K562 (cell line): ENCODE measurements around the gene SMCHD1. TPM values are rescaled to one million over a fixed set of nuclear protein-coding genes. Genes with fewer than 3 reads are reported as not detected.

ENCODE experiments used
- CBX3 ChIP-seq, 2 experiments: IDR thresholded peaks; 1 replicate in 1 of 2; 2 replicates in 1 of 2; pipeline ENCODE4 v1.6.1; 2012; ENCODE audit warnings: inconsistent platforms in 2 of 2, low read length in 2 of 2, borderline replicate concordance in 1 of 2, control low read depth in 1 of 2
- CSDE1 ChIP-seq, 2 experiments: fragments of 450-650 bp; IDR thresholded peaks; 2 replicates each; pipeline ENCODE4 v1.6.1; 2016; ENCODE audit warnings: mild to moderate bottlenecking in 1 of 2
- ETV6 ChIP-seq, 3 experiments: fragments of 150-350 bp in 1 of 3; sonication (generic) in 1 of 3; formaldehyde crosslinking in 1 of 3; IDR thresholded peaks; 2 replicates each; pipeline versions ENCODE4 v1.6.1 to v1.8.0; 2014 to 2022; ENCODE audit warnings: borderline replicate concordance in 2 of 3, low read depth in 2 of 3, antibody characterized with exemption in 1 of 3, low read length in 1 of 3, mild to moderate bottlenecking in 1 of 3, missing genetic modification reagents in 1 of 3
- GATAD2B ChIP-seq: fragments of 450-650 bp; IDR thresholded peaks from 2 replicates; pipeline ENCODE4 v1.6.1; 2017; ENCODE audit warnings: mild to moderate bottlenecking, borderline replicate concordance
- HDAC8 ChIP-seq: fragments of 450-650 bp; IDR thresholded peaks from 2 replicates; pipeline ENCODE4 v1.6.1; 2016; ENCODE audit warnings: mild to moderate bottlenecking, missing genetic modification characterization, moderate library complexity, missing compliant biosample characterization
- MCM5 ChIP-seq: fragments of 450-650 bp; IDR thresholded peaks from 2 replicates; pipeline ENCODE4 v1.6.1; 2016; ENCODE audit warnings: low read depth
- MEF2D ChIP-seq: conservative IDR thresholded peaks from 2 replicates; pipeline ENCODE4 v1.6.1; 2016; ENCODE audit warnings: low read depth, missing genetic modification characterization, missing compliant biosample characterization
- PHF21A ChIP-seq: fragments of 450-650 bp; IDR thresholded peaks from 2 replicates; pipeline ENCODE4 v1.6.1; 2017; ENCODE audit warnings: low read depth, borderline replicate concordance
- SIN3A ChIP-seq, 2 experiments: fragments of 150-350 bp in 1 of 2; IDR thresholded peaks; 2 replicates each; pipeline ENCODE4 v1.6.1; 2011 to 2016; ENCODE audit warnings: borderline replicate concordance in 2 of 2, low read depth in 2 of 2, low read length in 2 of 2, mild to moderate bottlenecking in 2 of 2, moderate library complexity in 2 of 2; ENCODE audit not compliant: control insufficient read depth in 1 of 2
- SMAD4 ChIP-seq: fragments of 250-450 bp; sonication (Bioruptor Pico); conservative IDR thresholded peaks from 2 replicates; pipeline ENCODE4 v1.8.0; 2021; ENCODE audit warnings: inconsistent platforms, mild to moderate bottlenecking, moderate library complexity
- ZC3H11A ChIP-seq: IDR thresholded peaks from 2 replicates; pipeline ENCODE4 v1.6.1; 2012; ENCODE audit warnings: low read depth, low read length, improper control_type of control experiment
- polyA plus RNA-seq, 8 experiments: library from polyadenylated mRNA; depleted of rRNA in 4 of 8; stranded (reverse) in 5 of 8; unstranded in 3 of 8; fragments of >200 nt; fragmentation: Nextera tagmentation in 2 of 8; fragmentation: Illumina TruSeq in 1 of 8; extraction: Ambion mirVana in 2 of 8; extraction: Trizol in 1 of 8; gene quantifications; 2 replicates each; pipeline versions ENCODE4 v1.2.1 to v1.2.3, GENCODE V29; 2011 to 2014; ENCODE audit warnings: inconsistent platforms in 1 of 8, missing spikeins in 1 of 8
- small RNA-seq: library from RNA; depleted of rRNA; stranded (forward); fragments of <200 nt; gene quantifications from one replicate; pipeline ENCODE3, GENCODE V24; 2014
- total RNA-seq, 7 experiments: library from RNA; depleted of rRNA in 6 of 7; stranded (reverse); fragments of >200 nt in 6 of 7; fragmentation: Illumina TruSeq in 2 of 7; extraction: Trizol in 2 of 7; gene quantifications; 2 replicates each; pipeline versions ENCODE4 v1.2.1 to v1.2.3, GENCODE V29; 2011 to 2021; ENCODE audit warnings: low replicate concordance in 1 of 7
- TF ChIP-seq, protein P1 (sequence below): sonication (generic); formaldehyde crosslinking; IDR thresholded peaks from 2 replicates; pipeline ENCODE4 v1.8.1; 2023; ENCODE audit warnings: mild to moderate bottlenecking, missing genetic modification reagents
- TF ChIP-seq, protein P2 (sequence below): fragments of 250-450 bp; sonication (Bioruptor Pico); IDR thresholded peaks from 2 replicates; pipeline ENCODE4 v1.4.0; 2020; ENCODE audit warnings: mild to moderate bottlenecking

Gene SMCHD1
- total and polyA plus RNA-seq, 9 of the 15 experiments (the other 6 are each of a cell fraction or from before 2014, with no cell fraction given) = 6.3 to 144 (median 72.7) TPM

DNA sequence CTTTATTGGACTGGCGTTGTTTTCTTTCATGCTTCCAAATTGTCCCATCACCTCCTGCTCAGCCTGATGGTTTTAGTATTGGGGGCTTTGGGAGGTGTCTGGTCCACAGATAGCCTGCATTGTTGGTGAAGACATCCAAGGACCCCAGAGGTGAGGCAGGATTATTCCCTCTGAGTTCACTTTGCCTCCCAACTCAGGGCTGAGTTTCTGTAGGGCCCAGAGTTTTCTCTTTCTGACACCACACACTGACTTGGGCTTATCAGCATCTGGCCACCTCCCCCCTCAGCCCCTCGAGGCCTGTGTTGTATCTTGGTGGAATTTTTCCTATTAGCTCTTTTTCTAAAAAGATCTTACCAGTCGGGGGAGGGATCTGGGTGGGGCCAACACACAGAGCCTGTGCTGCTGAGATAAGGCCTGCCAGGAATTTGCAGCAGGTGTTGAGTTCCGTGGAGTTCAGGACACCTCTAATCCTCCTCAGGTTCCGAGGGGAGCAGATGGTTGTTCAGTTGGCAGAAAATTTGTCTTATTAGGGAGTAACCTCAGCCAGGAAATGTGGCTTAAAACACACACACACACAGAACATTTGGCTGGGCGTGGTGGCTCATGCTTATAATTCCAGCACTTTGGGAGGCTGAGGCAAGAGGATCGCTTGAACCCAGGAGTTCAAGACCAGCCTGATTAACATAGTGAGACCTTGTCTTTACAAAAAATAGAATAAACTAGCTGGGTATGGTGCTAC is 198.6 kb downstream of the SMCHD1 start (continued):
- TF ChIP-seq MCM5 = no peak
- TF ChIP-seq MEF2D (tag) = no peak
- TF ChIP-seq, protein P1, sequence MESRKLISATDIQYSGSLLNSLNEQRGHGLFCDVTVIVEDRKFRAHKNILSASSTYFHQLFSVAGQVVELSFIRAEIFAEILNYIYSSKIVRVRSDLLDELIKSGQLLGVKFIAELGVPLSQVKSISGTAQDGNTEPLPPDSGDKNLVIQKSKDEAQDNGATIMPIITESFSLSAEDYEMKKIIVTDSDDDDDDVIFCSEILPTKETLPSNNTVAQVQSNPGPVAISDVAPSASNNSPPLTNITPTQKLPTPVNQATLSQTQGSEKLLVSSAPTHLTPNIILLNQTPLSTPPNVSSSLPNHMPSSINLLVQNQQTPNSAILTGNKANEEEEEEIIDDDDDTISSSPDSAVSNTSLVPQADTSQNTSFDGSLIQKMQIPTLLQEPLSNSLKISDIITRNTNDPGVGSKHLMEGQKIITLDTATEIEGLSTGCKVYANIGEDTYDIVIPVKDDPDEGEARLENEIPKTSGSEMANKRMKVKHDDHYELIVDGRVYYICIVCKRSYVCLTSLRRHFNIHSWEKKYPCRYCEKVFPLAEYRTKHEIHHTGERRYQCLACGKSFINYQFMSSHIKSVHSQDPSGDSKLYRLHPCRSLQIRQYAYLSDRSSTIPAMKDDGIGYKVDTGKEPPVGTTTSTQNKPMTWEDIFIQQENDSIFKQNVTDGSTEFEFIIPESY (CRISPR knock-in tag) = peak; percentile 28; the same call in 1 of the 2 replicates
- TF ChIP-seq CBX3 (IDR thresholded peaks at IDR 0.05; ENCODE audit: borderline replicate concordance in 1 of 2, low read length in 2 of 2) = peak in 1 of 2 experiments; percentile 8; a peak in 1 of 3 replicates
- peak; percentile 79 for TF ChIP-seq SMAD4 (CRISPR knock-in tag)
- no peak for TF ChIP-seq ZC3H11A
- TF ChIP-seq GATAD2B = peak; percentile 98
- TF ChIP-seq HDAC8 (tag) = no peak
- TF ChIP-seq ETV6 (IDR thresholded peaks at IDR 0.05; ENCODE audit: borderline replicate concordance in 1 of 2, low read depth in 2 of 2, low read length in 1 of 2) = peak in 1 of 2 experiments; percentile 57; a peak in 1 of 4 replicates
- no peak for TF ChIP-seq ETV6 (CRISPR knock-in tag; IDR thresholded peaks at IDR 0.05; ENCODE audit: borderline replicate concordance)
- TF ChIP-seq PHF21A = no peak
- TF ChIP-seq, protein P2, sequence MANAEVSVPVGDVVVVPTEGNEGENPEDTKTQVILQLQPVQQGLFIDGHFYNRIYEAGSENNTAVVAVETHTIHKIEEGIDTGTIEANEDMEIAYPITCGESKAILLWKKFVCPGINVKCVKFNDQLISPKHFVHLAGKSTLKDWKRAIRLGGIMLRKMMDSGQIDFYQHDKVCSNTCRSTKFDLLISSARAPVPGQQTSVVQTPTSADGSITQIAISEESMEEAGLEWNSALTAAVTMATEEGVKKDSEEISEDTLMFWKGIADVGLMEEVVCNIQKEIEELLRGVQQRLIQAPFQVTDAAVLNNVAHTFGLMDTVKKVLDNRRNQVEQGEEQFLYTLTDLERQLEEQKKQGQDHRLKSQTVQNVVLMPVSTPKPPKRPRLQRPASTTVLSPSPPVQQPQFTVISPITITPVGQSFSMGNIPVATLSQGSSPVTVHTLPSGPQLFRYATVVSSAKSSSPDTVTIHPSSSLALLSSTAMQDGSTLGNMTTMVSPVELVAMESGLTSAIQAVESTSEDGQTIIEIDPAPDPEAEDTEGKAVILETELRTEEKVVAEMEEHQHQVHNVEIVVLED (CRISPR knock-in tag) = no peak
- no peak; a peak in 1 of 4 replicates for TF ChIP-seq SIN3A (IDR thresholded peaks at IDR 0.05; ENCODE audit: borderline replicate concordance in 2 of 2, control insufficient read depth in 1 of 2, low read depth in 2 of 2, low read length in 2 of 2)
- TF ChIP-seq CSDE1 (IDR thresholded peaks at IDR 0.05) = no peak
- TF ChIP-seq, all 486 proteins: peak for 158

Small RNA genes lying within 50 kb of the gene (small RNA-seq; reads per million reads assigned to genes)
- gene RF00019 (not detected), gene RNU6-340P (not detected)

Other genes starting within 250 kb of the SMCHD1 start
- gene METTL4, start 84.2 kb upstream of the SMCHD1 start, total RNA-seq (2014; rRNA removed) = 7.9 and 12.3 TPM in 2 replicates
- gene METTL4, start 84.2 kb upstream of the SMCHD1 start, total RNA-seq (2014; rRNA removed; fragmentation: Illumina TruSeq; extraction: Trizol) = 25.6 and 27.9 TPM in 2 replicates
- 17.2 and 19.8 TPM in 2 replicates for gene METTL4, start 84.2 kb upstream of the SMCHD1 start, total RNA-seq (2015; rRNA removed; fragmentation: Illumina TruSeq; extraction: Trizol)
- 19.3 and 22.5 TPM in 2 replicates for gene METTL4, start 84.2 kb upstream of the SMCHD1 start, total RNA-seq (2021)
- gene METTL4, start 84.2 kb upstream of the SMCHD1 start, polyA plus RNA-seq (2011; rRNA removed) = 26.6 and 28.2 TPM in 2 replicates
- gene METTL4, start 84.2 kb upstream of the SMCHD1 start, polyA plus RNA-seq (2014; fragmentation: Illumina TruSeq; extraction: Trizol) = 19.8 and 22.1 TPM in 2 replicates
- 10 to 100 TPM; 27.1 to 32.8 TPM for gene METTL4, start 84.2 kb upstream of the SMCHD1 start, polyA plus RNA-seq (2014; fragmentation: Nextera tagmentation; extraction: Ambion mirVana)
- 17.0 and 18.5 TPM in 2 replicates for gene METTL4, start 84.2 kb upstream of the SMCHD1 start, polyA plus RNA-seq (2014; rRNA removed)
- 68.1 and 71.1 TPM in 2 replicates for gene NDC80, start 84.2 kb upstream of the SMCHD1 start, total RNA-seq (2014; rRNA removed)
- gene NDC80, start 84.2 kb upstream of the SMCHD1 start, total RNA-seq (2014; rRNA removed; fragmentation: Illumina TruSeq; extraction: Trizol) = 90.9 and 113 TPM in 2 replicates
- gene NDC80, start 84.2 kb upstream of the SMCHD1 start, total RNA-seq (2015; rRNA removed; fragmentation: Illumina TruSeq; extraction: Trizol) = 66.7 and 70.4 TPM in 2 replicates
- 57.0 and 65.2 TPM in 2 replicates for gene NDC80, start 84.2 kb upstream of the SMCHD1 start, total RNA-seq (2021)
- 74.9 and 85.7 TPM in 2 replicates for gene NDC80, start 84.2 kb upstream of the SMCHD1 start, polyA plus RNA-seq (2011; rRNA removed)
- 79.2 and 83.3 TPM in 2 replicates for gene NDC80, start 84.2 kb upstream of the SMCHD1 start, polyA plus RNA-seq (2014; fragmentation: Illumina TruSeq; extraction: Trizol)
- 10 to 100 TPM; 89.3 to 97.9 TPM for gene NDC80, start 84.2 kb upstream of the SMCHD1 start, polyA plus RNA-seq (2014; fragmentation: Nextera tagmentation; extraction: Ambion mirVana)
- gene NDC80, start 84.2 kb upstream of the SMCHD1 start, polyA plus RNA-seq (2014; rRNA removed) = 72.0 and 82.2 TPM in 2 replicates
- gene EMILIN2, start 191.3 kb downstream of the SMCHD1 start, total RNA-seq (2014; rRNA removed) = 0.32 and 0.37 TPM in 2 replicates
- 0.11 and 0.16 TPM in 2 replicates for gene EMILIN2, start 191.3 kb downstream of the SMCHD1 start, total RNA-seq (2014; rRNA removed; fragmentation: Illumina TruSeq; extraction: Trizol)
- 0.07 and 0.11 TPM in 2 replicates for gene EMILIN2, start 191.3 kb downstream of the SMCHD1 start, total RNA-seq (2015; rRNA removed; fragmentation: Illumina TruSeq; extraction: Trizol)
- gene EMILIN2, start 191.3 kb downstream of the SMCHD1 start, total RNA-seq (2021) = 0.34 and 0.40 TPM in 2 replicates
- 0.25 and 0.35 TPM in 2 replicates for gene EMILIN2, start 191.3 kb downstream of the SMCHD1 start, polyA plus RNA-seq (2011; rRNA removed)
- 0.19 and 0.24 TPM in 2 replicates for gene EMILIN2, start 191.3 kb downstream of the SMCHD1 start, polyA plus RNA-seq (2014; fragmentation: Illumina TruSeq; extraction: Trizol)
- gene EMILIN2, start 191.3 kb downstream of the SMCHD1 start, polyA plus RNA-seq (2014; fragmentation: Nextera tagmentation; extraction: Ambion mirVana) = under 1 TPM; 0.01 to 0.03 TPM
- 0.20 and 0.40 TPM in 2 replicates for gene EMILIN2, start 191.3 kb downstream of the SMCHD1 start, polyA plus RNA-seq (2014; rRNA removed)